CD4-positive, alpha-beta memory T cell (primary cell): ENCODE results near the gene PPM1B. TPM values are rescaled to one million over a fixed set of nuclear protein-coding genes. Genes with fewer than 3 reads are reported as not detected.
A peak's percentile ranks its signal among the peaks of the same experiment; 100 is the strongest.

Experiments
- CTCF ChIA-PET: fragments of 350-600 bp; sonication (Branson Sonifier 250); formaldehyde crosslinking; loops from one replicate; lab custom pipeline; 2021; ENCODE audit warnings: inconsistent platforms; ENCODE audit not compliant: partially characterized antibody; lab: Charles Lee
- POLR2A ChIA-PET: fragments of 350-600 bp; sonication (Branson Sonifier 250); formaldehyde crosslinking; loops from one replicate; lab custom pipeline; 2021; ENCODE audit not compliant: partially characterized antibody; lab: Charles Lee
- DNase-seq, 5 donors: peaks; one replicate each; pipeline versions ENCODE4 v3.0.0 to v3.0.0-alpha.2; 2020 to 2022; ENCODE audit warnings: mixed read lengths in 1 of 5
- H3K27ac ChIP-seq: one replicate; pipeline ENCODE4 v1.7.0; 2013; ENCODE audit warnings: low read depth, low read length
- H3K27me3 ChIP-seq: 2 replicates; pipeline ENCODE4 v1.7.0; 2013; ENCODE audit warnings: mild to moderate bottlenecking, low read length, moderate library complexity; ENCODE audit not compliant: insufficient read depth
- H3K36me3 ChIP-seq: 2 replicates; pipeline ENCODE4 v1.7.0; 2013; ENCODE audit warnings: mild to moderate bottlenecking, low read length, moderate library complexity; ENCODE audit not compliant: insufficient read depth
- H3K4me1 ChIP-seq: 2 replicates; pipeline ENCODE4 v1.7.0; 2013; ENCODE audit warnings: mild to moderate bottlenecking, low read length, moderate library complexity; ENCODE audit not compliant: insufficient read depth
- H3K4me3 ChIP-seq, 2 donors: one replicate each; pipeline ENCODE4 v1.7.0; 2013; ENCODE audit warnings: low read length in 2 of 2, mild to moderate bottlenecking in 1 of 2
- H3K9me3 ChIP-seq, 2 donors: one replicate each; pipeline ENCODE4 v1.7.0; 2013; ENCODE audit warnings: low read length in 2 of 2, control low read depth in 1 of 2; ENCODE audit not compliant: control insufficient read depth in 1 of 2
- H3K27ac Mint-ChIP-seq, 7 donors: one replicate each; pipeline ENCODE4 v1.8.0; 2020 to 2021; ENCODE audit warnings: mixed read lengths in 7 of 7, mild to moderate bottlenecking in 6 of 7, inconsistent platforms in 3 of 7, moderate library complexity in 3 of 7
- H3K27me3 Mint-ChIP-seq, 2 donors: one replicate each; pipeline ENCODE4 v1.8.0; 2020 to 2021; ENCODE audit warnings: mixed read lengths in 2 of 2
- H3K36me3 Mint-ChIP-seq, 2 donors: one replicate each; pipeline ENCODE4 v1.8.0; 2020 to 2021; ENCODE audit warnings: mixed read lengths in 2 of 2, inconsistent platforms in 1 of 2, mild to moderate bottlenecking in 1 of 2
- H3K4me1 Mint-ChIP-seq, 4 donors: one replicate each; pipeline ENCODE4 v1.8.0; 2020 to 2021; ENCODE audit warnings: mixed read lengths in 4 of 4, mild to moderate bottlenecking in 1 of 4
- H3K4me3 Mint-ChIP-seq, 8 donors: one replicate each; pipeline ENCODE4 v1.8.0; 2020 to 2021; ENCODE audit warnings: mixed read lengths in 8 of 8, mild to moderate bottlenecking in 7 of 8, moderate library complexity in 6 of 8, inconsistent platforms in 3 of 8
- H3K9me3 Mint-ChIP-seq, 8 donors: one replicate each; pipeline ENCODE4 v1.8.0; 2020 to 2021; ENCODE audit warnings: mixed read lengths in 8 of 8, mild to moderate bottlenecking in 5 of 8, inconsistent platforms in 3 of 8, moderate library complexity in 1 of 8
- intact Hi-C: fragments of 100-400 bp; cut with micrococcal nuclease; formaldehyde crosslinking; loops from one replicate; pipeline ENCODE4 v1.15.1; 2023
- polyA plus RNA-seq, 2 donors: library from polyadenylated mRNA; unstranded; fragments of 300-500 nt; fragmentation: Illumina TruSeq; gene quantifications; one replicate each; pipeline ENCODE4 v1.2.3, GENCODE V29; 2021
- total RNA-seq, 2 experiments: library from RNA; stranded (reverse); gene quantifications; one replicate each; pipeline ENCODE4 v1.2.3, GENCODE V29; 2021

PPM1B gene
- total and polyA plus RNA-seq, 4 experiments from 2014 or later, result 52.4 to 79.3 (median 65.1) TPM

GRCh38 chr2:44155666-44156446 lies 12.8 kb upstream of the PPM1B start:
- no peak for DNase-seq
- intact Hi-C loops, result no loop called here
- Histone ChIP-seq H3K27ac (no peak overlapping the region), H3K4me3 (no peak overlapping the region), H3K36me3 (no peaks in the 10 kb centered on the region), H3K27me3 (no peaks in the 10 kb centered on the region), H3K4me1 (no peaks in the 10 kb centered on the region), H3K9me3 (no peaks in the 10 kb centered on the region)
- Mint-ChIP-seq H3K4me1 (no peaks in the 10 kb centered on the region), H3K36me3 (no peaks in the 10 kb centered on the region), H3K9me3 (no peaks in the 10 kb centered on the region), H3K27ac (no peak overlapping the region), H3K4me3 (no peak overlapping the region), H3K27me3 (no peaks in the 10 kb centered on the region)
- ChIA-PET CTCF (interaction anchor here (0.8 to 2.0 kb wide), 2 partner anchors 10 to 68 kb away, joined by 3 to 5 read pairs; no protein-coding TSS in a partner anchor), POLR2A (interaction anchor here (0.6 to 1.9 kb wide), 2 partner anchors 10 to 12 kb away, joined by 4 to 6 read pairs; partner anchors contain the start of gene PPM1B)

- intact Hi-C loops, result no loop called here
- peaks cover 0 to 3% (median 0%) of the 10 kb centered on the region in 8 donors for H3K9me3 Mint-ChIP-seq
- CTCF ChIA-PET, result no interaction called here
- H3K27ac ChIP-seq, result no peak overlapping the region
- H3K27me3 ChIP-seq, result no peaks in the 10 kb centered on the region
- H3K27me3 Mint-ChIP-seq, result no peaks in the 10 kb centered on the region
- POLR2A ChIA-PET, result no interaction called here
- H3K4me3 ChIP-seq, result no peak overlapping the region
- H3K4me1 ChIP-seq, result peaks cover 4% of the 10 kb centered on the region
- H3K36me3 Mint-ChIP-seq, result peaks cover 0 to 4% of the 10 kb centered on the region in 2 donors
- no peak overlapping the region for H3K27ac Mint-ChIP-seq
- no peaks in the 10 kb centered on the region for H3K9me3 ChIP-seq
- H3K4me1 Mint-ChIP-seq, result peaks cover 5 to 12% (median 8%) of the 10 kb centered on the region in 4 donors
- H3K4me3 Mint-ChIP-seq, result no peak overlapping the region
- DNase-seq, result no peak
- H3K36me3 ChIP-seq, result no peaks in the 10 kb centered on the region
Observed at GRCh38 chr2:44163777-44164176, 4.9 kb upstream of the PPM1B start.

GRCh38 chr2:44164617-44165016 lies 4.1 kb upstream of the PPM1B start:
- no peak overlapping the region for H3K27ac Mint-ChIP-seq
- H3K27ac ChIP-seq, result no peak overlapping the region
- H3K4me3 ChIP-seq, result no peak overlapping the region
- DNase-seq, result no peak
- peaks cover 0 to 3% (median 0%) of the 10 kb centered on the region in 8 donors for H3K9me3 Mint-ChIP-seq
- no peak overlapping the region for H3K4me3 Mint-ChIP-seq
- intact Hi-C loops, result loop anchor here (5.0 kb wide), 1 partner anchor 1802 kb away; the partner anchor contains the start of gene COX7A2L
- H3K36me3 ChIP-seq, result no peaks in the 10 kb centered on the region
- ChIA-PET CTCF (no interaction called here), POLR2A (interaction anchor here (0.8 kb wide), 1 partner anchor 197 kb away, joined by 3 read pairs; the partner anchor contains the start of gene CAMKMT)
- no peaks in the 10 kb centered on the region for H3K27me3 ChIP-seq
- peaks cover 4% of the 10 kb centered on the region for H3K4me1 ChIP-seq
- H3K9me3 ChIP-seq, result no peaks in the 10 kb centered on the region
- no peaks in the 10 kb centered on the region for H3K27me3 Mint-ChIP-seq
- H3K36me3 Mint-ChIP-seq, result peaks cover 0 to 9% of the 10 kb centered on the region in 2 donors
- H3K4me1 Mint-ChIP-seq, result peaks cover 5 to 16% (median 9%) of the 10 kb centered on the region in 4 donors

- Mint-ChIP-seq H3K36me3 (peaks cover 0 to 12% of the 10 kb centered on the region in 2 donors), H3K27me3 (no peaks in the 10 kb centered on the region), H3K4me1 (peaks cover 13 to 30% (median 21%) of the 10 kb centered on the region in 4 donors), H3K9me3 (peaks cover 0 to 3% (median 0%) of the 10 kb centered on the region in 8 donors), H3K4me3 (peak overlapping the region in 1 of 8 donors; percentile 13), H3K27ac (peak overlapping the region in 1 of 7 donors; percentile 38)
- no peak overlapping the region for H3K4me3 ChIP-seq
- POLR2A ChIA-PET, result interaction anchor here (0.7 kb wide), 1 partner anchor 10 kb away, joined by 4 read pairs; no protein-coding TSS in a partner anchor
- H3K27me3 ChIP-seq, result no peaks in the 10 kb centered on the region
- CTCF ChIA-PET, result no interaction called here
- no peaks in the 10 kb centered on the region for H3K36me3 ChIP-seq
- no peaks in the 10 kb centered on the region for H3K9me3 ChIP-seq
- no peak overlapping the region for H3K27ac ChIP-seq
- peaks cover 17% of the 10 kb centered on the region for H3K4me1 ChIP-seq
- DNase-seq, result no peak
- intact Hi-C loops, result loop anchor here (5.0 kb wide), 1 partner anchor 1804 kb away; the partner anchor contains the start of gene COX7A2L
Observed at GRCh38 chr2:44166096-44166495, 2.6 kb upstream of the PPM1B start.

GRCh38 chr2:44167311-44167907 lies 1.3 kb upstream of the PPM1B start:
- Mint-ChIP-seq H3K27ac (peak overlapping the region; percentile 97 to 100 (median 100)), H3K27me3 (no peaks in the 10 kb centered on the region), H3K4me1 (peaks cover 16 to 37% (median 29%) of the 10 kb centered on the region in 4 donors), H3K4me3 (peak overlapping the region; percentile 96 to 100 (median 100)), H3K36me3 (peaks cover 0 to 14% of the 10 kb centered on the region in 2 donors), H3K9me3 (peaks cover 0 to 3% (median 0%) of the 10 kb centered on the region in 8 donors)
- no peak for DNase-seq
- ChIA-PET CTCF (interaction anchor here (1.2 kb wide), 1 partner anchor 194 kb away, joined by 5 read pairs; the partner anchor contains the start of genes CAMKMT and PREPL), POLR2A (interaction anchor here (0.7 to 3.7 kb wide), 6 partner anchors 13 to 194 kb away, joined by 3 to 57 read pairs (median 8); partner anchors contain the start of genes CAMKMT and PREPL)
- no peaks in the 10 kb centered on the region for H3K27me3 ChIP-seq
- no peaks in the 10 kb centered on the region for H3K36me3 ChIP-seq
- intact Hi-C loops, result loop anchor here (5.0 kb wide), 1 partner anchor 1805 kb away; the partner anchor contains the start of gene COX7A2L
- peaks cover 30% of the 10 kb centered on the region for H3K4me1 ChIP-seq
- H3K4me3 ChIP-seq, result peak overlapping the region; percentile 81 to 99
- no peaks in the 10 kb centered on the region for H3K9me3 ChIP-seq
- peak overlapping the region; percentile 98 for H3K27ac ChIP-seq

GRCh38 chr2:44167908-44168680 lies 581 bp upstream of the PPM1B start:
- intact Hi-C loops, result loop anchor here (1.0 to 5.0 kb wide), 6 partner anchors 48 to 1806 kb away; partner anchors contain the start of genes CAMKMT, COX7A2L and PREPL
- Histone ChIP-seq H3K9me3 (no peaks in the 10 kb centered on the region), H3K27me3 (no peaks in the 10 kb centered on the region), H3K4me1 (peaks cover 37% of the 10 kb centered on the region), H3K36me3 (no peaks in the 10 kb centered on the region), H3K4me3 (peak overlapping the region; percentile 81 to 99), H3K27ac (peak overlapping the region; percentile 98)
- ChIA-PET POLR2A (interaction anchor here (0.6 to 3.7 kb wide), 9 partner anchors 13 to 194 kb away, joined by 3 to 57 read pairs (median 7); partner anchors contain the start of genes CAMKMT, LRPPRC and PREPL), CTCF (interaction anchor here (1.2 kb wide), 1 partner anchor 193 kb away, joined by 5 read pairs; the partner anchor contains the start of genes CAMKMT and PREPL)
- Mint-ChIP-seq H3K36me3 (peaks cover 0 to 17% of the 10 kb centered on the region in 2 donors), H3K27me3 (no peaks in the 10 kb centered on the region), H3K4me1 (peaks cover 19 to 44% (median 35%) of the 10 kb centered on the region in 4 donors), H3K27ac (peak overlapping the region; percentile 97 to 100 (median 100)), H3K9me3 (peaks cover 0 to 3% (median 0%) of the 10 kb centered on the region in 8 donors), H3K4me3 (peak overlapping the region; percentile 96 to 100 (median 100))
- DNase-seq, result peak; percentile 96 to 100 (median 99)
